NCI-H2196 treated with DMSO at 0.1 percent for 48 hours (cell line): ENCODE data around the gene FBRSL1.

Source experiments
- DNase-seq: peaks from one replicate; lab custom pipeline; 2025; ENCODE audit not compliant: unreplicated experiment; lab: John Stamatoyannopoulos, UW

Gene FBRSL1

DNA sequence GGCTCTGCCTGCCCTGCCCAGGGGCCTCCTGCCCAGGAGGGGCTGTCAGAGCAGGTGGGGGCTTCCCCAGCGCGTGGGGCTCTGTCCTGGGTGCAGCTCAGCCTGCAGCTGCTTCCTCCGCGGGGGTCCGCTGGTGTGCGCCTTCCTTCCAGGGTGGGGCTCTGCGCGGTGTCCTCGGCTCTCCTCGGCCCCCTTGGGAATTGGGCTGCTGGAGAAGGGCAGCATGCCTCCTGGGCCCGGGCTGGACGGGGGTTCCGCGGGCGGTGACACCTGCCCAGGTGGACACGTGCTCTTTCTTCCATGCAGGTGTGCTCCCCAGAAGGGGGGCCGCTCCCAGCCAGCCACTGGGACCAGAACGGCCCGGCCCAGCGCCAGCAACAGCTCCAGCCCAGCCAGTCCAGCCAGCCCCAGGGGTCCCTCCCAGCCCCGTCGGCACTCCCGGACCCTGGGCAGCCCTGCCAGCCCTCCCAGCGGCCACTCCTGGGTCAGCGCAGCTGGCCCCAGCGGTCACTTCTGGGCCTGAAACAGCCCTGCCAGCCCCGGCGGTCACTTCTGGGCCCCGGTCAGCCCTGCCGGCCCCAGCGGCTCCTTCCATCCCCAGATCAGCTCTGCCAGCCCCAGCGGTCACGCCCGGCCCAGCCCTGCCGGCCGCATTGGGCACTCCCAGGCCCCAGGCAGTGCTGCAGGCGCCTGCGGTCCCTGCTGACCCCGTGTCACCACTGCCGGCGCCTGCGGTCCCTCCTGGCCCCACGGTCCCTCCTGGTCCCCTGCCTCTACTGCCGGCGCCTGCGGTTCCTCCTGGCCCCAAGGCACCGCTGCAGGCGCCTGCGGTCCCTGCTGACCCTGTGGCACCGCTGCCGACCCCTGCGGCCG, 19.1 kb downstream of the FBRSL1 start:
- DNase-seq: no peak

DNA sequence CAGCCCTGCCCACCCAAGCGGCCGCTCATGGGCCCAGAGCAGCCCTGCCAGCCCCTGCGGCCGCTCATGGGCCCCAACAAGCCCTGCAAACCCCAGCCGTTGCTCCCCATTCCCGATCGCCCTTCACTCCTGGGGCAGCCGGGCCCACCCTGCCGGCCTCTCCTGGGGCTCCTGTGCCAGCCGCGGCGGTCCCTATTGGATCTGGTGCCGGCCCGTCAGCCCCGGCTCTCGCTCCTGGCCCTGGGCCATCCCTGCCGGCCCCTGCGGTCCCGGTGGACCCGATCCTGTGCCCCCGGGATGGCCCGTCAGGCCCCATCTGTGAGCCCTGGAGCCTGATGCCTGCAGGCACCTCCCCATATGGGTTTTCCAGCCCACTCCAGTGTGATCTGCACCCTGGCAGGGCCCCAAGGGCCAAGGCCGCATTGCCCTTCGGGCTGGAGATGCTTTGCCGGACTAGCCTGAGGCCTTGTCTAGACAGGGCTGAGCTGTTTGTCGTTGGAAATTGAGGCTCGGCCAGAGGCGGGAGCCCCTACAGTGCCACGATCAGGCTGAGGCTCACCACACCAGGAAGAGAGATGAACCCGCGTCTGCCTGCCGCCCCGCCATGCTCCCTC, 20.3 kb downstream of the FBRSL1 start:
- DNase-seq: no peak

DNA sequence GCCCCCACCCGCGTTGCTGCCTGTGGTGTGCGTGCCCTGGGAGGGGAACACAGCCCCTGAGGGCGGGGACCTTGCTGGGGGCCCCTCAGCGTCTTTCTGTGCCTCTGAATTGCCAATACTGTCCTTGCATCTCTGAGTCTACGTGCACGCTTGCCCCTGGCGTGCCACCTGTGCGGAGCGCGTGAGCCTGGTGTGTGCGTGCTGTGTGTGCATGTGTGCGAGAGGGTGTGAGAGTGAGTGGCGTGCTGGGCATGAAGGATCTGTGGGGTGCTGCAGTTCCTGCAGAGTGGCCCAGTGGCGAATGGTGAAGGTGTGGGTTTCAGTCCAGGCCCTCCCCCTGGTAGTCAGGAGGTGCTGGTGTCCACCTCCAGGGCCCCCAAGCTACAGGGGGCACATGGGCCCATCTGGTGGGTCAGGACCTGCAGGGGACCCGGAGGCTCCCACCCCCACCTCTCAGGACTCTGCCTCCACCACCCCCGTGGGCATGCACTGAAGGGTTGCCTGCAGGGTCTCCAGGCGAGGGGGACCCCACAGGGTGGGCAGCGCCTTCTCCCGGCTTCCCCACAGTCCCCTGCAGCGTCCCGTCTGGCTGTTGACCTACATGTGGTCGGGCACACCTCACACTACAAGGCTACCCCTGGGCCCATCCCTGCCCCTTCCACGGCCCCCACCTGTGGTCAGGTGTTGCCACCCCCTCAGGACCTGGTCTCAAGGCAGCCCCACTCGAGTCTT, 21.0 kb downstream of the FBRSL1 start:
- no peak for DNase-seq

DNA sequence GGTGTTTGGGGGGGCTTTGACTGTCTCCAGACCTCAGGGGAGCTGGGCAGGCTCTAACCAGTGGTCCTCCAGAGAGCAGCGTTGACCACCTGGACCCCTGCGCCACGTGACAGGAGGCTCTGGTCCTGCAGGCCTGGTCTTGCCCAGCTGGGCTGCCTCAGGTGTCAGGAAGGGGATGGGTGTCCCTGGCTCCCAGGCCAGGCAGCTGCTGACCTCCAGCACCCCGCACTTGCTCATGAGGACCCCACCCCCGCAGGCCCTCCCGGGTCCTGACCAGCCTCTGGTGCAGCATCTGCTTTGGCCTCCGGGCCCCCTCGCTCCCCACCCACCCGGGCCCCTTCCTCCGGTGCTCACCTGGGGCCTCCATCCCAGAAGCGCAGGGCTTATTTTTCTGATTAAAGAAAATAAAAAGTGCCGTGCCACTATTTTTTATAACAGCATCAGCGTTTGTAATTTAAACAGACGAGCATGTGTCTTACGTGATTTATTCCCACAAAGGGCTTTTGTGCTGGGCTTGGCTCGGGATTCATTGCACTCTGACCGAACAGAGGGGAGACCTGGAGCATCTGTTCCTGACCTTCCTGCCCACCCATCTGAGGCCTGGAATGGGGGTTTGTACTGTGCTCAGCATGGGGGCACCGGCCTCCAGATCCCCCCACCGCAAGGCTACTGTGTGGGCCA, 21.7 kb downstream of the FBRSL1 start:
- no peak for DNase-seq

DNA sequence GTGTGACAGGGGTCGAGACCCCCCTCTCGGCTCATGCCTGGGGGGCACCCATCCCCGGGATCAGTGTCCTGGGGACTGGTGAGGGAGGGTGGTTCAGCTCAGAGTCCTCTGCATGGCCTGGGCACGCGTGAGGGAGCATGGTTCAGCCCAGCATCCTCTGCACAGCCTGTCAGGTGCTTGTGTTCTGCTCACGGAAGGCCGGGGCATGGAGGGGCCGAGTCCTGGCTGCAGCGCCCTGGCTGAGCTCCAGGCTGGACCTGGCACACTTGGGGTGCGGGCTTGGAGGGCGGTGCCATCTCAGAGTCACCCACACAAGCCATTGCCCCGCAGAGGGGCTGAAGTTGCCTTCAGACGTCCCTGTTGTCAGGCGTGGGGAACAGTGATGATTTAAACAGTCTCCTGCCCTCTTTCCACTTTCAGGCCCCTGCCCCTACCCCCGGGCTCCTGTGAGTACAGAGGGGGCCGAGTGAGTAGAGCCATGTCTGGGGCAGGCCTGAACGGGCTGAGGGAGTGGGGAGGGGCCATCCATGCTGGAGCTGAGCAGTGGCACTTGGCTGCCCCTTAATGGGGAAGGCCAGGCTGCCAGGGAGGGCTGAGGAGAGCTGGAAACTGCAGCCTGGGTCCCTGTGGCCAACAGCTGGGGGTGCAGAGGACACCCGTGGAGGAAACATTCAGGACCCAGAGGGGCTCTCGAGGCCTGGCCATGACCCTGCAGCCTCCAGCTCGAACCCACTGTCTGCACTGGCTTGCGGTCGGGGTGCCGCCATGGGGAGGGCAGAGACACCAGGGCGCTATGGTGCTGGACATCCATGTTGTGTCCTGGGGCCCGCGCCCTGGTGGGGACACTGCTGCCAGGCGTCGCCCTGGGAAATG, 22.5 kb downstream of the FBRSL1 start:
- DNase-seq: no peak

DNA sequence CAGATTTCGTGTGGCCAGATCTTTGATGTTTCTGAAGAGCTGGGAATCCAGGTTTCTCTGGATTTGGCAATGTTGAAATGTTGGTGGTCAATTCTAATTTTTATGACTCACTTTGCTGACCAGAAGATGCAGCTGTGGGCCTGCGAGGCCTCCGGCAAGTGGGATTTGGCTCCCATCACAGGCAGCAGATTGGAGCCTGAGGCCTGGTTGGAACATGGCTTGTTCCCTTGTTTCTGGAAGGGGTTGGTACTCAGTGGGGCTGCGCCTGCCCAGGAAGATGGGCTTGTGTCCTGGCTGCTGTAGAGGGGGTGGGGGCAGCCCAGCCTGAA, 23.1 kb downstream of the FBRSL1 start:
- DNase-seq: no peak

DNA sequence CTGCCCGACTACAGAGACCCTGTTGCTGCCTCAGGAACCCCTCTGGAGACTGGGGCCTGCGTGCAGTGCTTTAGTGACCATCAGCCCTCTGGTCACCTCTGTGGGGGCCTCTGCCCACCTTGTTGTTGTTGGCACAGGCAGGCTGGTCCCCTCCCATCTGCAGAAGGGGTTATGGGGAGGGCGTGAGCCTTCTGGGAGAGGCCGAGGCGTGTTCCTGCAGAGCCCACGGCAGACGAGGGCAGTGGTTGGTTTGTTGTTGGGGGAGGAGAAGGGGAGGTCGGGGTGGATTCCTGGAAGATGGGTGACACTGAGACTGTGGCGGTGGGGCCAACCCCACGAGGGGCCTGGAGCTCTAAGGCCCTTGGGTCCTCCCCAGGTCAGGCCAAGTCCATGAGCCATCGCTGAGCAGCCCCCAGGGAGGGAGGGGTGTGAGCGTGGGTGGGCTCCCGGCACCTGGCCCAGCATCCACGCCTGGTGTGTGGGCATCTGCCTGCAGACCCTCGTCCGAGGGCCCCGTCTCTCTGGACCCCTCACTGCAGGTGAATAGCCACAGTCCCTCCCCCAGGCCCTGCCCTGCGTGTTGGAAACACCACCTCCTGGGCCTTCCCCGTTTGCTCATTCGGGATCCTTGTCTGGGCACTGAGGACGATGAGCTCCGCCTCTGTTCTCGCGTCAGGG, 23.6 kb downstream of the FBRSL1 start:
- DNase-seq: no peak

DNA sequence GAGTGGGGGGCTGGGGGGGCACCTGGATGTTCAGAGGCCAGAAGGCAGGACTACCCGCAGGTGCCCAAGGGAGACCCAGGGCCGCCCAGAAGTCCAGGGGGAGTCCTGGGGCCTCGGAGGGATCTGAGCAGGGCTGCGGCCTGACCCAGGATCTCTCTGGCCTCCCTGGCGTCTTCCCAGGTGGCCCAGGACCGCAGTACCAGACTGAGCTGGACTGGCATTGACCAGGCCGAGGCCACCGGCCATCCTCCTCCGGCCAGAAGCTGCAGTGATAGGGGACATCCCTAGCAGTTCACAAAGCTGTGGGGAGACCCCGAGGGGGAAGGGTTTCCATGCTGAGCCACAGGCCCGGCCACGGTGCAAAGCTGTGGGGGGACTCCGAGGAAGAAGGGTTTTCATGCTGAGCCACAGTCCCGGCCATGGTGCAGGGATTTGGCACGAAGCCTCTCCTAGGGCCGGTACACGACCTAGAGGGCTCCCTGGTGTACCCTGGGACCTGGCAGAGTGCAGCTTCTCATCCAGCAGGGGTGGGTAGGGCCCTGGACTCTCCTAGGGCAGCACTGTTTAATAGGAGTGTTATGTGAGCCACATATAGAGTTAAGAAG, 24.4 kb downstream of the FBRSL1 start:
- DNase-seq: no peak

DNA sequence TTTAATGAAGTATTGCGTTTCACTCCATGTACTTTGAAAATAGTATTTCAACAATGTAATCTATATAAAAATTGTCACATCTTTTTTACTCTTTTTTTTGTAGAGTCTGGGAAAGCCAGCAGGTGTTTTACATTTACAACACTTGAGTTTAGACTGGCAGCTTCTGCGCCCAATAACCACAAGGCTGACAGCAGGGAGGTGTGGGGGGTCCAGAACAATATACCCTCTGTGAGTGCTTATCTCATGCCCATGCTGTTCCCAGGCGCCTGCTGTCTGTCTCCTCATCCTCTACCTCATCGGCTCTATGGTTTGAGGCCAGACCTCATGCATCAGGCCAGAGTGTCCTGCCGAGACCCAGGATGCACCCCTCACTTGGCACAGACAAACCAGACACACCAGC, 24.9 kb downstream of the FBRSL1 start:
- no peak for DNase-seq

DNA sequence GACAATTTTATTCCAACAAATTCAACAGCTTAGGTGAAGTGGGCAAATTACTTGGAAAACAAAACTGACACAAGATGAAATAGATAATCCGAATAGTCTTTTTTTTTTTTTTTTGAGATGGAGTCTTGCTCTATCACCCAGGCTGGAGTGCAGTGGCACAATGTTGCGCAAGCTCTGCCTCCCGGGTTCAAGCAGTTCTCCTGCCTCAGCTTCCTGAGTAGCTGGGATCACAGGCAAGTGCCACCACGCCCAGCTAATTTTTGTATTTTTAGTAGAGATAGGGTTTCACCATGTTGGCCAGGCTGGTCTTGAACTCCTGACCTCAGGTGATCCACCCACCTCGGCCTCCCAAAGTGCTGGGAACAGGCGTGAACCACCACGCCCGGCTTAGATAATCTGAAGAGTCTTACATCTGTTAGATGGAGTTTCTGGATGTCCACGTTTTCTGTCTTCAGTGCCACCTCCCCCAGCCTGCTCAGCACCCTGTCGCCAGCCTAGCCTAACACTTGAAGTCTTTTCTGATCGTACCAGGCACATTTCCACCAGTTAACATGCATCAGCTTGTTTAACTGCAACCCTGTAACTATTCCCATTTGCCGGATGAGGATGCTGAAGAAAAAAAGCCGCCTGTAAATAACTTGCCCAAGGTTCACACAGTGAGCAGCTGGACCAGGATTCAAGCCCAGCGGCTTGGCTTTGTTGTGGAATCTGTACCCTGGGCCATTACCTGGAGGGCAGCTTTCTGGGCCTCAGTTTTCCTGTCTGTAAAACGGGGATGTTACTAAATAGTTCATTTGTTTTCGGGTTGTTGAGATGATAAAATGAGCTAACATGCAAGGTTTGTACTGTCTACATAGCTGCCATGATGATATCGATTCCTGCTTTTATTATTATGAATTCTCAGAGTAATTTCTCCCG, 26.4 kb downstream of the FBRSL1 start:
- no peak for DNase-seq

DNA sequence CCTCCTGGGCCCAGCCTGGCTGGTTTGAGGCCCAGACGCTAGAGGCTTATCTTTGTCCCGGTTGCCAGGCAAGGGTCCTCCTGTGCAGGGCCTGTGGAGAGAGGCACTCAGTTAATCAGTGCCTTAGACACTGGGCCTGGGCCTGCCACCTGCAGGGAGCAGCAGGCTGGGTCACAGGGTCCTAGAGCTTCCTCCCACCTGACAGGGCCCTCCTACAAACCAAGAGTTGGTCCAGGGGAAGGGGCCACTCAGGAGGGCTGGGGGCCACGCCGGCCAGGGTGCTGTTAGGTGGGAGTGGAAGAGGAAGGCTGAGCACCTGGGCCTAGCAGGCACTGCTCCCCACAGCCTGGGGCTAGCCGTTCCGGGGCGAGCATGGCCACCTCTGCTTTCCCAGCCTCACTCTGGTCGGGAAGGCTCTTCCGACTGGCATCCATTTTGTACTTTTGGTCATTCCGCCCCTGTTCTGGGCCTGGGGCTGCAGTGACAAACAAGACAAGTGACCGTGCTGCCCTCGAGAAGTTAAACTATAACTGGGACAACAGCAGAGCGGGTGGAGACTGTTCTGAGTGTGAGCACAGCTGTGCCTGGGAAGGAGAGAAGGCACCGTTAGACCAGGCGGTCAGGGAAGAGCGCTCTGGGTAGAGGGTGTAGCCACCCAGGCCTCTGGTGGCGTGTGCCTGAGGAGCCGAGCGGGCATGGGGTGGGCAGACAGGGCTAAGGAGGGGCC, 27.2 kb downstream of the FBRSL1 start:
- DNase-seq: no peak

DNA sequence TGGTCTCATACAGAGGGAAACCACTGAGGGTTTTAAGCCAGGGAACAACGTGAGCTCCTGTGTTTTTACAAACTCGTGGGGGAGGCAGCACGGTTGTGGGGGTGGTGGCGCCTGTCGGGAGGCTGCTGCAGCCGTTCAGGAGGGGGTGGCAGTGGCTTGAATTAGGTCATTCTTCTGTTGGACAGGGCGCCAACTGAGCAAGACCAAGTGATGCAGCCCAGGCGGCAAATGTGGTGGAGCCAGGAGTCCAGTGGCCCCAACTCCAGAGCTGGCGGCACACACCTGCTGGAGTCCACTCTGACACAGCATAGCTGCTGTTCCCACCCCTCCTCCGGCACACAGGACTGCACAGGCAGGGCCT, 27.8 kb downstream of the FBRSL1 start:
- DNase-seq: no peak

DNA sequence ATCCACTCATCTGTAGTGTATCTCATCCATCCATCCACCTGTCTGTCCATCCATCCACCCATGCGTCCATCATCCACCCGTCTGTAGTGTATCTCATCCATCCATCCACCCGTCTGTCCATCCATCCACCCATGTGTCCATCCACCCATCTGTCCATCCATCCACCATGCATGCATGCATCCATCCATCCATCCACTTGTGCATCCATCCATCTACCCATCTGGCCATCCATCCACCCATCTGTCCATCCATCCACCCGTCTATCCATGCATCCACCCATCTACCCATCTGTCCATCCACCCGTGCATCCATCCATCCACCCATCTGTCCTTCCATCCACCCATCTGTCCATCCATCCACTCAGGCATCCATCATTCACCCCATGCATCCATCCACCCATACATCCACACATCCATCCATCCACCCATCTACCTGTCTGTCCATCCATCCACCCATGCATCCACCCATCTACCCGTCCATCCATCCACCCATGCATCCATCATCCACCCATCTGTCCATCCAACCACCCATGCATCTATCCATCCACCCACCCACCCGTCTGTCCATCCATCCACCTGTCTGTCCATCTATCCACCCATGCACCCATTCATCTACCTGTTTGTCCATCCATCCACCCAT, 28.5 kb downstream of the FBRSL1 start:
- no peak for DNase-seq

DNA sequence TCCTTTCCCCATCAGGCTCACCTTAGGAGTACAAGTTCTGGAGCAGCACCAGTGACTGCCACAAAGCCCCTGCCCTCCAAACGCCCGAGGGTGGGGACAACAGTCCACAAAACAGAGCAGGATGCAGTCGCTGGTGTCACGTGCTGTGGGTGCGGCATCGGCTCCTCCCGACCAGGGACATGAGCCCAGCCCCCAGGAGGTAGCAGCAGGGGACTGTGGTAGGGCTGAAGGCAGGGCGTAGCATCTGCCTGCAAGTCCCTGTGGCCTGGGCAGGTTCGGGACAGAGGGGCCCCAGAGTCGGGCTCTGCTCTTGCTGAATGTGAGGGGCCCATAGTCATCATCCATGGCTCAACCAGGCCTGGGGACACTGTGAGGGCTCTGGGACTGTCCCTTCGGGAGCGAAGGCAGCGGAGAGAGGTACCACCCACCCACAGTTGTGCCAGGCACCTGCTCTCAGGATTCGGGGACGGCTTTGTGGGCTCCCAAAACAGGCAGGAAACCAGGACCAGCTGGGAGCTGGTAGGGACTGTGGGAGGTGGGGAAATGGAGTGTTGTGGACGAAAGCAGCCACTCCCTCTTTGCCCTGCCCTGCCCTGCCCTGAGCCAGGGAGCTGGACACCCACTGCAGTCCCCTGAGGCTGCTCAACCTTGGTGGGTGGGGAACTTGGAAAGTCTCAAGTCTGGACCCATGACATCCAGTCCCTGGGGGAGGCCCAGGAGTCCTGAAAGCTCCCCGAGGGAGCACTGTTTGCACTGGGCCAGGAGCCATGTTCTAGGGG, 30.7 kb downstream of the FBRSL1 start:
- no peak for DNase-seq

DNA sequence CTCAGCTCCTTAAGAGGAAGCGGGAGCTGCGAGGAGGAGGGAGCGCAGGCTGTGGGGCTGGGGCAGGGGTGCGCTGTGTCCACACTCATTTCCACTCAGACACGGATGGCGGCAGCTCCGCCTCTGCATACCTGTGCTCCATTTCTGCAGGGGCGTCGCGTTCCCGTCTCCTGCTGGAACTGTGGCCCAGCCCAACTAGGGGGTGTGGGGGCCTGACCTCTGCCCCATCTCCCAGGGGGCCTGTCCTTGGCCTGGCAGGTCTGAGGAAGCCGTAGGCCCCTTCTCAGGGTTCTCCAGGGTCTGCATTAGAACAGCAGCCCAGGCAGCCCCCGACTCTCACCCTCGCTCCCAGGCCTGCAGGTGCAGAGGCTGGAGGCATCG, 31.2 kb downstream of the FBRSL1 start:
- no peak for DNase-seq

DNA sequence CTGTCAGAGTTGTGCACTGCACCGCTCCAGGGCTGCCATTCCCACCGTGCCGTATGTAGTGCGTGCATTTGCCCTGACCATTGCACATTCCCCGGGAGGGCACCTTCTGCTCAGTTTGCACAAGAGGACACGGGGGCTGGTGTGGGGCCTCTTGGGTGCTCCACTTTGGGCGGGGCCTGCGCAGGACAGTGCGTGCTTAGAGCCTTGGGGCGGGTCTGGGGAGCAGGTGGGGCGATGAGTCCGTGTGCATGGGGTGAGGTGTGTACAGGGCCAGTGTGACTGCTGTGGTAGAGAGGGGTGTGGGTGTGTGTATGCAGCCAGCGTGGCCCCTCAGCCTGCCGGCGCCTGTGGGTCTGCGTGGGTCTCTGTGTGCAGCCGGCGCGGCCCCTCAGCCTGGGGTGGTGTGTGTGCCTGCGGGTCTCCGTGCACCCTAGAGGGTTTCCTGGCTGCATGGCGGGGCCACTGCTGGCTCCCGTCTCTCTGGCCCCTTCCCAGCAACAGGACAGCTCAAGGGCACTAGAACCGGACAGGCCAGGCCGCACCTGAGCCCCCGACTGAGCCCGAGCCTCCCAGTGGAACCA, 31.9 kb downstream of the FBRSL1 start:
- no peak for DNase-seq
